Gastroesophageal sphincter (tissue), 4 donors: ENCODE results near the gene CNKSR3. TPM values are rescaled to one million over a fixed set of nuclear protein-coding genes. Genes with fewer than 3 reads are reported as not detected.

Source experiments
- ATAC-seq: fragments of 150-250 bp; one replicate; pipeline ENCODE4 v1.9.1; 2016; ENCODE audit warnings: mild to moderate bottlenecking, moderate library complexity
- H3K27ac ChIP-seq, 4 donors: fragments of 200-600 bp; sonication (generic) in 3 of 4; 1 replicate in 3 of 4; 2 replicates in 1 of 4; pipeline ENCODE4 v1.5.1; 2016 to 2019
- H3K27me3 ChIP-seq: fragments of 200-600 bp; sonication (generic); one replicate; pipeline ENCODE4 v1.5.1; 2019
- H3K36me3 ChIP-seq, 2 donors: fragments of 200-600 bp; sonication (generic); one replicate each; pipeline ENCODE4 v1.5.1; 2019; ENCODE audit warnings: control low read depth in 1 of 2
- H3K4me1 ChIP-seq, 3 donors: fragments of 200-600 bp; sonication (generic); 1 replicate in 2 of 3; 2 replicates in 1 of 3; pipeline ENCODE4 v1.5.1; 2016 to 2019; ENCODE audit warnings: control low read depth in 2 of 3
- H3K4me3 ChIP-seq, 2 donors: fragments of 200-600 bp; sonication (generic); one replicate each; pipeline ENCODE4 v1.5.1; 2019; ENCODE audit warnings: mild to moderate bottlenecking in 1 of 2, moderate library complexity in 1 of 2
- H3K9me3 ChIP-seq, 3 donors: fragments of 200-600 bp; sonication (generic); one replicate each; pipeline ENCODE4 v1.5.1; 2017 to 2019; ENCODE audit warnings: control low read depth in 2 of 3
- CTCF ChIP-seq, 4 experiments: fragments of 200-600 bp in 2 of 4; fragments of 450-650 bp in 2 of 4; sonication (generic) in 1 of 4; IDR thresholded peaks; one replicate each; pipeline ENCODE4 v1.5.1; 2017 to 2019; ENCODE audit warnings: antibody characterized with exemption in 4 of 4, mild to moderate bottlenecking in 2 of 4, moderate library complexity in 2 of 4
- EP300 ChIP-seq: sonication (generic); formaldehyde crosslinking; IDR thresholded peaks from one replicate; pipeline ENCODE4 v1.6.1; 2017; ENCODE audit warnings: antibody characterized with exemption, mild to moderate bottlenecking
- POLR2A ChIP-seq, 2 donors: fragments of 450-650 bp; IDR thresholded peaks; one replicate each; pipeline ENCODE4 v1.6.1; 2017; ENCODE audit warnings: antibody characterized with exemption in 2 of 2, mild to moderate bottlenecking in 2 of 2, moderate library complexity in 1 of 2
- POLR2AphosphoS5 ChIP-seq: sonication (generic); formaldehyde crosslinking; IDR thresholded peaks from one replicate; pipeline ENCODE4 v1.6.1; 2017; ENCODE audit warnings: antibody characterized with exemption
- WGBS, 2 donors: methylation state at CpG; one replicate each; pipeline ENCODE4 v1.1.5; 2018; ENCODE audit warnings: low coverage in 1 of 2; 5-methylcytosine and 5-hydroxymethylcytosine counted together
- total RNA-seq, 4 donors: library from RNA; depleted of rRNA; stranded (reverse); fragments of >200 nt; gene quantifications; one replicate each; pipeline ENCODE4 v1.1.0, GENCODE V29; 2016

Gene CNKSR3
- total RNA-seq, 4 donors from 2014 or later: 12.9 to 28.9 (median 16.0) TPM

GRCh38 chr6:154390034-154390433, 120.5 kb downstream of the CNKSR3 start:
- WGBS, 2 donors: 75 to 86% methylated on average over 1 of the region's 1 CpG
- Histone ChIP-seq H3K4me1 (no peaks in the 10 kb centered on the region), H3K36me3 (no peaks in the 10 kb centered on the region)

GRCh38 chr6:154388803-154389202, 121.7 kb downstream of the CNKSR3 start:
- H3K27ac ChIP-seq: no peak overlapping the region
- TF ChIP-seq POLR2AphosphoS5: no peak
- no peak for TF ChIP-seq CTCF (IDR thresholded peaks at IDR 0.05)
- no peak for TF ChIP-seq EP300
- no peak overlapping the region for H3K4me3 ChIP-seq
- WGBS, 2 donors: 90 to 92% methylated on average over 2 to 3 of the region's 3 CpGs
- no peaks in the 10 kb centered on the region for H3K27me3 ChIP-seq
- no peaks in the 10 kb centered on the region for H3K36me3 ChIP-seq
- ATAC-seq: no peak
- peaks cover 0 to 11% (median 0%) of the 10 kb centered on the region in 3 donors for H3K4me1 ChIP-seq
- no peaks in the 10 kb centered on the region for H3K9me3 ChIP-seq

More at GRCh38 chr6:154390034-154390433, 120.5 kb downstream of the CNKSR3 start:
- H3K27ac ChIP-seq: no peak overlapping the region
- no peaks in the 10 kb centered on the region for H3K9me3 ChIP-seq
- no peak for ATAC-seq
- TF ChIP-seq CTCF (IDR thresholded peaks at IDR 0.05): no peak
- TF ChIP-seq EP300: no peak
- no peak for TF ChIP-seq POLR2AphosphoS5
- no peak for TF ChIP-seq POLR2A (IDR thresholded peaks at IDR 0.05)
- no peaks in the 10 kb centered on the region for H3K27me3 ChIP-seq
- no peak overlapping the region for H3K4me3 ChIP-seq

GRCh38 chr6:154386848-154387717, 123.4 kb downstream of the CNKSR3 start:
- TF ChIP-seq POLR2A (IDR thresholded peaks at IDR 0.05) (no peak), POLR2AphosphoS5 (no peak), CTCF (IDR thresholded peaks at IDR 0.05) (no peak), EP300 (no peak)
- Histone ChIP-seq H3K4me1 (peaks cover 0 to 14% (median 0%) of the 10 kb centered on the region in 3 donors), H3K27me3 (no peaks in the 10 kb centered on the region), H3K36me3 (no peaks in the 10 kb centered on the region), H3K9me3 (no peaks in the 10 kb centered on the region), H3K27ac (no peak overlapping the region), H3K4me3 (no peak overlapping the region)
- no peak for ATAC-seq
- 87 to 98% methylated on average over 4 to 5 of the region's 5 CpGs for WGBS, 2 donors

GRCh38 chr6:154384191-154384590, 126.3 kb downstream of the CNKSR3 start:
- no peak for ATAC-seq
- peak overlapping the region in 2 of 4 donors; percentile 47 to 52 for H3K27ac ChIP-seq
- H3K4me1 ChIP-seq: peaks cover 0 to 14% (median 0%) of the 10 kb centered on the region in 3 donors
- no peaks in the 10 kb centered on the region for H3K9me3 ChIP-seq
- H3K36me3 ChIP-seq: no peaks in the 10 kb centered on the region
- no peak overlapping the region for H3K4me3 ChIP-seq
- TF ChIP-seq EP300 (no peak), POLR2AphosphoS5 (no peak), POLR2A (IDR thresholded peaks at IDR 0.05) (no peak), CTCF (IDR thresholded peaks at IDR 0.05) (no peak)
- 14 to 25% methylated on average over 2 of the region's 2 CpGs for WGBS, 2 donors
- H3K27me3 ChIP-seq: no peaks in the 10 kb centered on the region

GRCh38 chr6:154383273-154383672, 127.2 kb downstream of the CNKSR3 start:
- WGBS, 2 donors: 93 to 100% methylated on average over 1 to 3 of the region's 6 CpGs
- H3K9me3 ChIP-seq: no peaks in the 10 kb centered on the region
- TF ChIP-seq EP300: no peak
- no peak for TF ChIP-seq POLR2A (IDR thresholded peaks at IDR 0.05)
- TF ChIP-seq POLR2AphosphoS5: no peak
- TF ChIP-seq CTCF (IDR thresholded peaks at IDR 0.05): no peak
- H3K27me3 ChIP-seq: no peaks in the 10 kb centered on the region
- H3K4me3 ChIP-seq: no peak overlapping the region
- H3K27ac ChIP-seq: peak overlapping the region in 1 of 4 donors; percentile 47
- no peaks in the 10 kb centered on the region for H3K36me3 ChIP-seq
- peaks cover 0 to 14% (median 0%) of the 10 kb centered on the region in 3 donors for H3K4me1 ChIP-seq
- no peak for ATAC-seq
